Skeletal muscle tissue (tissue), 4 donors: ENCODE data around the gene PDE6B. TPM values are rescaled to one million over a fixed set of nuclear protein-coding genes. Genes with fewer than 3 reads are reported as not detected.

Experiments
- H3K27ac ChIP-seq: one replicate; pipeline ENCODE4 v1.7.0; 2013; ENCODE audit warnings: mild to moderate bottlenecking, low read depth, low read length, inconsistent platforms
- H3K27me3 ChIP-seq, 3 donors: one replicate each; pipeline ENCODE4 v1.7.0; 2013; ENCODE audit warnings: low read length in 3 of 3; ENCODE audit not compliant: control insufficient read depth in 3 of 3, insufficient read depth in 3 of 3
- H3K36me3 ChIP-seq, 3 donors: one replicate each; pipeline ENCODE4 v1.7.0; 2013; ENCODE audit warnings: low read length in 3 of 3; ENCODE audit not compliant: control insufficient read depth in 3 of 3, insufficient read depth in 3 of 3
- H3K4me1 ChIP-seq, 3 donors: one replicate each; pipeline ENCODE4 v1.7.0; 2013; ENCODE audit warnings: low read length in 3 of 3, mild to moderate bottlenecking in 3 of 3; ENCODE audit not compliant: control insufficient read depth in 3 of 3, insufficient read depth in 3 of 3
- H3K4me3 ChIP-seq, 3 donors: one replicate each; pipeline ENCODE4 v1.7.0; 2013; ENCODE audit warnings: low read length in 3 of 3
- H3K9ac ChIP-seq, 3 donors: one replicate each; pipeline ENCODE4 v1.7.0; 2013; ENCODE audit warnings: low read length in 3 of 3, mild to moderate bottlenecking in 3 of 3, moderate library complexity in 2 of 3, low read depth in 1 of 3
- H3K9me3 ChIP-seq, 3 donors: one replicate each; pipeline ENCODE4 v1.7.0; 2013; ENCODE audit warnings: low read length in 3 of 3; ENCODE audit not compliant: control insufficient read depth in 3 of 3
- total RNA-seq: library from RNA; depleted of rRNA; stranded (reverse); fragments of >200 nt; gene quantifications from one replicate; pipeline ENCODE4 v1.2.3, GENCODE V29; 2014
- donor health status: Osteomylitis.

PDE6B gene
- total RNA-seq, 1 donor from 2014 or later = 8.9 TPM

- Histone ChIP-seq H3K36me3 (no peaks in the 10 kb centered on the region), H3K4me3 (no peak overlapping the region), H3K27me3 (peaks cover 9 to 18% (median 13%) of the 10 kb centered on the region in 3 donors), H3K9ac (no peak overlapping the region), H3K4me1 (no peaks in the 10 kb centered on the region), H3K9me3 (peaks cover 0 to 2% (median 0%) of the 10 kb centered on the region in 3 donors), H3K27ac (no peak overlapping the region)
These were observed 24.4 kb upstream of the PDE6B start for GRCh38 chr4:600850-601515.

DNA sequence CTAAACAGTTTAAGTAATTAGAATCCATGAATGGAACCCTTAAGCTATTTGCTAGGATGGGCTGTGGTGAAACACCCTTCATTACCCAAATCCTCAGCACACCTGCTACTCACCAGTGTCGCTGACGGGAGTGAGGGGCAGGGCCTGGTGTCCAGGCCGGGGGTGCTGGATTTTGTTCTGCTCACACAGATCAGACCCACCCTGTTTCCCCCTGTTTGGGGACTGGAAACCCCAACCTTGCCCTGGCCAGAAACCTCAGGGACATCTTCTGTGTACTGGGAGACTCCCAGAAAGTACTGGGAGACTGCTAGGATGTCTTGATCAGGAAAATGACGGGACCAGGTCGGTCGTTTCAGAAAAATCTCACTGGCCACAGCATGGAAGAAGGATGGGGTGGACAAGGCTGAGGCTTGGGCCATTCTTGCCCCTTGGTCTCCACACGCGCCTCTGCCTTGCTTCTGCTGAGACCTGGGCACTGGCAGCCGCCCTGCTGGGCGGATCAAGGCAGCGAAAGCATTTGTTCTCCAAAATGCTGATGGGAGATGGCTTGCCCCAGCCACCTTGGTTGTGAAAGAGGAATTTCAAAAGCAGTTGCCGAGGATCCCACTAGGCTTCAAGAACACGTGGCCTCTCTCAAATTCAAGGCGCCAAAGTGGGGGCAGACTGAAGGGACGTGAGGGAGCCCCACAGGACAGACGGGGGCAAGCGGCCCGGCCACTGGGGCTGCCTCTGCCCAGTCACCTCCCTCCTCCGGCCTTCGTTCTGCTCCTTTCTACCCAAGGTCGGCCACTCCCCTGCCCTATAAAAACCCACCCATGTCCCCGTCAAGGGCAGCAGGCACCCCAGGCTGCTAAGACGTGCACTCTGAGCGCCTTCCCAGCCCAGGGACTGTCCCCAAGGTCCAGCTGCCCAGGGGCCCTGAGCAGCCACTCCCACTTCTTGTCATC is 23.5 kb upstream of the PDE6B start:
- no peak overlapping the region for H3K9ac ChIP-seq
- no peaks in the 10 kb centered on the region for H3K4me1 ChIP-seq
- peaks cover 13 to 20% (median 13%) of the 10 kb centered on the region in 3 donors for H3K27me3 ChIP-seq
- H3K4me3 ChIP-seq = no peak overlapping the region
- H3K9me3 ChIP-seq = peaks cover 0 to 2% (median 0%) of the 10 kb centered on the region in 3 donors
- no peak overlapping the region for H3K27ac ChIP-seq
- H3K36me3 ChIP-seq = no peaks in the 10 kb centered on the region

GRCh38 chr4:602559-602942 is 22.8 kb upstream of the PDE6B start:
- Histone ChIP-seq H3K4me1 (no peaks in the 10 kb centered on the region), H3K9me3 (peaks cover 0 to 2% (median 0%) of the 10 kb centered on the region in 3 donors), H3K36me3 (no peaks in the 10 kb centered on the region), H3K9ac (no peak overlapping the region), H3K4me3 (no peak overlapping the region), H3K27ac (no peak overlapping the region), H3K27me3 (peaks cover 13 to 20% (median 15%) of the 10 kb centered on the region in 3 donors)

- Histone ChIP-seq H3K36me3 (no peaks in the 10 kb centered on the region), H3K4me3 (no peak overlapping the region), H3K27ac (no peak overlapping the region), H3K9ac (no peak overlapping the region), H3K9me3 (peaks cover 0 to 2% (median 0%) of the 10 kb centered on the region in 3 donors), H3K4me1 (no peaks in the 10 kb centered on the region), H3K27me3 (peaks cover 13 to 21% (median 20%) of the 10 kb centered on the region in 3 donors)
These were observed 21.2 kb upstream of the PDE6B start for GRCh38 chr4:604131-604530.

DNA sequence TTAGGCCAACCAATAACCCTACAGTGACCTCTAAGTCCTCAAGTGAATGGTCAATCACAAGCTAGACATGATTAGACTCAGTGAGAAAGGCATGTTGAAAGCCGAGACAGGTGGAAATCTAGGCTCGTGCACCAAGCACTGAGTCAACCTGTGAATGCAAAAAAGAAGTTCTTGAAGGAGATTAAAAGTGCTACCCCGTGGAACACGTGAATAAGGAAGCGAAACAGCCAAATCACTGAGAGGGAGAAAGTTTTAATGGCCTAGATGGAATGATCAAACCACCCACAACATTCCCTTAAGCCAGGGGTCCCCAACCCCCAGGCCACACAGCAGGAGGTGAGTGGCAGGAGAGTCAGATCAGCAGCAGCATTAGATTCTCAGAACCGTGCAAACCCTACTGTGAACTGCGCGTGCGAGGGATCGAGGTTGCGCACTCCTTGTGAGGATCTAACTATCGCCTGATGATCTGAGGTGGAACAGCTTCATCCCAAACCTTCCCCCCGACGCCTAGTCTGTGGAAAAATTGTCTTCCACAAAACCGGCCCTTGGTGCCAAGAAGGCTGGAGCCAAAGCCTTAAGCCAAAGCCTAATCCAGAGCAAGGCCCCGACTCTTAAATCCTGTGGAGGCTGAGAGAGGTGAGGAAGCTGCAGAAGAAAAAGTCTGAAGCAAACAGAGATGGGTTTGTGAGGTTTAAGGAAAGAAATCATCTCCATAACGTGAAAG is 19.5 kb upstream of the PDE6B start:
- H3K27ac ChIP-seq = no peak overlapping the region
- no peaks in the 10 kb centered on the region for H3K4me1 ChIP-seq
- H3K27me3 ChIP-seq = peaks cover 13 to 18% (median 16%) of the 10 kb centered on the region in 3 donors
- peaks cover 0 to 2% (median 0%) of the 10 kb centered on the region in 3 donors for H3K9me3 ChIP-seq
- no peak overlapping the region for H3K4me3 ChIP-seq
- H3K9ac ChIP-seq = no peak overlapping the region
- no peaks in the 10 kb centered on the region for H3K36me3 ChIP-seq

GRCh38 chr4:608236-608635 is 17.1 kb upstream of the PDE6B start:
- H3K9me3 ChIP-seq = peaks cover 0 to 3% (median 0%) of the 10 kb centered on the region in 3 donors
- no peak overlapping the region for H3K4me3 ChIP-seq
- no peak overlapping the region for H3K27ac ChIP-seq
- H3K27me3 ChIP-seq = peaks cover 0 to 19% (median 10%) of the 10 kb centered on the region in 3 donors
- no peaks in the 10 kb centered on the region for H3K4me1 ChIP-seq
- H3K9ac ChIP-seq = no peak overlapping the region
- H3K36me3 ChIP-seq = no peaks in the 10 kb centered on the region

DNA sequence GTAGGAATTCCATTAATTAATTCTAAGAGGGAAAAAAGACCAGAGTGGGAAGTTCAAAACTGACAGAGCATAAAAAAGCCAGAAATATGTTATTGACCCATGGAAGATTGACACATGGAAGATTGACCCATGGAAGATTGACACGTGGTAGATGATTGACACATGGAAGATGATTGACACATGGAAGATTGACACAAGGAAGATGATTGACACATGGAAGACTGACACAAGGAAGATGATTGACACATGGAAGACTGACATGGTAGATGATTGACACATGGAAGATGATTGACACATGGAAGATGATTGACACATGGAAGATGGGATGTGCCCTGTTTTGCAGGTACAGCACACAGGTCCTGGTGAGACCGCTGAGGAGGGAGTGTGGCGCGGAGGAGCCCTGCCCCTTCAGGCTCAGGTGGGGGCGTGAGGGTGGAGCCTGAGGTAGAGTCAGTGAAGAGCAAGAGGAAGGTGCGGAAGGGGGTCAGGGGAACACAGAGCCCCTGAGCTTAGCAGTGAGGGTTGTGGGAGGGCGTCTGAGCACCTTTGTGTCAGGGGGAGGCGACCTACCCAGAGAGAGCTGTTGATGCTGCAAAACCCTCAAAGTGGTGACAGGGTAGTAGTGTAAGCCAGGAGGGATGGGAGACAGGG is 15.8 kb upstream of the PDE6B start:
- Histone ChIP-seq H3K9me3 (peaks cover 0 to 3% (median 0%) of the 10 kb centered on the region in 3 donors), H3K27ac (no peak overlapping the region), H3K4me1 (no peaks in the 10 kb centered on the region), H3K9ac (no peak overlapping the region), H3K4me3 (no peak overlapping the region), H3K27me3 (peaks cover 0 to 20% (median 10%) of the 10 kb centered on the region in 3 donors), H3K36me3 (no peaks in the 10 kb centered on the region)

DNA sequence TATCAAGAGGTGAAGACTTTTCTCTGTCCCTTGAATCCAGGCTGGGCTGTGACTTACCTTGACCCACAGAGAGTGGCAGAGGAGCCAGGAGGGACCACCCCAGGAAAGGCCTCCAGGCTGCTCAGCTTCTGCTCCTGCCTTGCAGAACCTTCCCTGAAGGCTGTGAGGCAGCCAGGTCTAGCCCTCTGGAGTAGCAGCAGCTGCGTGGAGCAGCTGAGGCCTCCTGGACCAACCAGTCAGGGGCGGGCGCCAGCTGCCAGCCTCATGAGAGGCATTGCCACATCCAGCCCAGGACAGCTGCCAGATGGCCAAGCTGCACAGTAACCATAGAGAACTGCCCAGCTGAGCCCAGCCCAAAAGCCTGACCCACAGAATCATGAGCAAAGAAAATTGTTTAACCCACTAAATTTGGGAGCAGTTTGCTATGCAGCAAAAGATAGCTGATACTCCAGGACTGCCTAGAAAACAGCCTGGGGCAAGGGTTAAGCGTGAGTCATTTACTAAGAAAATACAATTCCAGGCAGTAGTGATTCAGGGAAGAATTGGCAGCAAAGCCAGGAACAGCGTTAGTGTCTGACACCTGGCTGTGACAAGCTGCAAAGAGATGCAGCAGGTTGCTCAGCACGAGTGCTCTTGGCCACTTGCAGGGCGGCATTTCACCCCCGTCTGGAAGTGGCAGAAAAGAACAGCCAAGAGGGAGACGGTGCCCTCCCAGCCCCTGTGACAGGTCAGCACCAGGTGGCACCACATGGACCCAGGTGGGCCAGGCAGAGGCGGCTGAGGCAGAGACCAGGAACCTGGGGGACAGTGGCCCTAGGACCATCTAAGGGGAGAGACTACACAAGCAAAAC is 14.7 kb upstream of the PDE6B start:
- no peak overlapping the region for H3K4me3 ChIP-seq
- no peak overlapping the region for H3K27ac ChIP-seq
- no peaks in the 10 kb centered on the region for H3K4me1 ChIP-seq
- H3K9me3 ChIP-seq = peaks cover 0 to 3% (median 0%) of the 10 kb centered on the region in 3 donors
- peaks cover 0 to 20% (median 8%) of the 10 kb centered on the region in 3 donors for H3K27me3 ChIP-seq
- no peaks in the 10 kb centered on the region for H3K36me3 ChIP-seq
- no peak overlapping the region for H3K9ac ChIP-seq
